LNCAP (cell line): ENCODE data around the gene EPPIN.

Source experiments
- TF ChIP-seq, protein P1 (sequence below): fragments of 450-650 bp; IDR thresholded peaks from 2 replicates; pipeline ENCODE4 v1.5.1; 2017; ENCODE audit warnings: mild to moderate bottlenecking

The EPPIN gene

DNA sequence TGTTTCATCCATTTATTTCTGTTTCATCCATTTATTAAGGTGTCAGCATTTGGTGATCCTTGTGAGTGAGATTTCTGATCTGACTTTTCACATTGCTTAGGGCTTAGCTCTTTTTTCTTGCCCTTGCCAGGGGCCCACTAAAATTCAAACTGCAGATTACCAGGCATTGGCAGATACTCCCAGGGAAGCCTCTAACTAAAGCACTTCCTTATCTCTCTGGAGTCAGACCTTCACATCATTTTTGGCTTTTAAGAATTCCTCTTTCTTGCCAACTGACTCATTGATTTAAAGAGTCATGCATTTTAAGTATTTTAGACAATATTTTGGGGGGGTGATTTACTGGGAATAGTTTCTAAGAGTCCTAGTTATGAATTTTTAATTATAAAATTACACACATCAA is 34.5 kb upstream of the EPPIN start:
- TF ChIP-seq, protein P1, sequence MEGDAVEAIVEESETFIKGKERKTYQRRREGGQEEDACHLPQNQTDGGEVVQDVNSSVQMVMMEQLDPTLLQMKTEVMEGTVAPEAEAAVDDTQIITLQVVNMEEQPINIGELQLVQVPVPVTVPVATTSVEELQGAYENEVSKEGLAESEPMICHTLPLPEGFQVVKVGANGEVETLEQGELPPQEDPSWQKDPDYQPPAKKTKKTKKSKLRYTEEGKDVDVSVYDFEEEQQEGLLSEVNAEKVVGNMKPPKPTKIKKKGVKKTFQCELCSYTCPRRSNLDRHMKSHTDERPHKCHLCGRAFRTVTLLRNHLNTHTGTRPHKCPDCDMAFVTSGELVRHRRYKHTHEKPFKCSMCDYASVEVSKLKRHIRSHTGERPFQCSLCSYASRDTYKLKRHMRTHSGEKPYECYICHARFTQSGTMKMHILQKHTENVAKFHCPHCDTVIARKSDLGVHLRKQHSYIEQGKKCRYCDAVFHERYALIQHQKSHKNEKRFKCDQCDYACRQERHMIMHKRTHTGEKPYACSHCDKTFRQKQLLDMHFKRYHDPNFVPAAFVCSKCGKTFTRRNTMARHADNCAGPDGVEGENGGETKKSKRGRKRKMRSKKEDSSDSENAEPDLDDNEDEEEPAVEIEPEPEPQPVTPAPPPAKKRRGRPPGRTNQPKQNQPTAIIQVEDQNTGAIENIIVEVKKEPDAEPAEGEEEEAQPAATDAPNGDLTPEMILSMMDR = no peak

DNA sequence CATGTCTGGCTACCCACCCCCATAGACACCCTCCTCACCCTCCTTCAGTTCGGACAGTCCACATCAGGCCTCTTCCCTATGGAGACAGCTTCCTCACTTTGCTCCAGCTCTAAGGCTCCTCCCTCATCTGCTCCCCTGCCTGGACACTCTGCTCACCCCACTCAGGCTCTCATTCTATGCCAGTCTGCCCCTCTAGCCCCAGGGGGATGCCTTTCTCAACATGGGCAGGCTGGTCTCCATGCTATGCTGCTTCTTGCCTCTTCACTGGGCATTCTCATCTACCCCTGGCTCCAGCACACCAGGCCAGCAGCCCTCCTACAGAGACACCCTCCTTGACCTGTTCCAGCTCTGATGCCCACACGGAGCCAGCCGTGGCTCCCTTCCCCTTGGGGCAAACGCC is 32.0 kb upstream of the EPPIN start, which contains the start of gene WFDC8:
TSS of gene WFDC8 (minus strand) at position 101 of the 400 bp plus-strand sequence. CDS start at position 64, 37 bp downstream.
- TF ChIP-seq, protein P1 = no peak

DNA sequence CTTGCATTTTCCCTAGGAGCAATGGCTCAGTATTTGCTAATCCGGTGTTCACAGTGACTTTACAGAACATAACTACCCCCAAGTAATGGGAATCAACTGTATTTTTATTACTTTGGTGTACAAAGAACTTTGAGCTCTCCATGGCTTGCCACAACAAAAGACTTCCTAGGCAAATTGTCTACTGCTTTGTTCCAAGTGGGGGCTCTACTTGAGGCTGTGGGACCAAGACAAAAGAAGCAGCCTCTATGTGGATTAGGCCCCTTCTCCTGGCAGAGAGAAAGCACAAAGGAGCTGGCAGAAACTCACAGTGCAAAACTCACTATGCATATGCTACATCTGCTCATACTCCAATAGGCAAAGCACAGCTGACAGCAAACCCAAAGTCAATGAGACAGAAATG is 31.0 kb upstream of the EPPIN start:
- TF ChIP-seq, protein P1 = no peak

DNA sequence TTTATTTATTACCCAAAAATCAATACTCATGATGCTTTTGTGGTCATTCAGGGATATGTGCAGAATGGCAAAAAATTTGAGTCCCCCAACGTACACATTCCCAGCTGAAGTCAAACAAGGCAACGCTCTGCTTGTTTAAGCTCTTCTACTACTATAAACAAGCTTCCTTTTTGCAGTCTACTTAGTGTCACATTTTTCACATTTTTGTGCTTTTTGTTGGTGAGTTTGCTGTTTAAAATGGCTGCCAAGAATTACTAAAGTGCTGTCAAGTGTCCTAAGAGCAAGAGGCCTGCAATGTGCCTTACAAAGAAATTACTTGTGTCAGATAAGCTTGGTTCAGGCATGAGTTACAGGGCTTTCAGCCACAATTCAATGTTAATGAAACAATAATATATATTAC is 29.8 kb upstream of the EPPIN start:
- TF ChIP-seq, protein P1 = no peak

DNA sequence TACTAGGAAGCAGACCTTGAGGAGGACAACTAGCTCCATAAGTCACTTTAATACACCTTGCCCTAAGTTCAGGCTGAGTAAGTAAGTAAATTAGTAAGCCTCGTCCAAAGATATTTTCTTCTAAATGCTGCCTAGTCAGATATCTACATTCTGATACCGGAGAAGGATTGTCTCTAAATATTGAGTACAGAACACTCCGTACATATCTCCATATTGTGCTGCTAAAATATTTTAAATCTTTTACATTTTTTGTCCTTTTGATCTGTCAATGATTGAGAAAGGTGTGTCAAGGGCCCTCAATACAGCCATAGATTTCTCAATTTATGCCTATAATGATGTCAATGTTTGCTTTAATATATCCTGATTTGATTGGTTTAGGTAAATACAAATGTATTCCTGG is 28.7 kb upstream of the EPPIN start:
- TF ChIP-seq, protein P1 = no peak

DNA sequence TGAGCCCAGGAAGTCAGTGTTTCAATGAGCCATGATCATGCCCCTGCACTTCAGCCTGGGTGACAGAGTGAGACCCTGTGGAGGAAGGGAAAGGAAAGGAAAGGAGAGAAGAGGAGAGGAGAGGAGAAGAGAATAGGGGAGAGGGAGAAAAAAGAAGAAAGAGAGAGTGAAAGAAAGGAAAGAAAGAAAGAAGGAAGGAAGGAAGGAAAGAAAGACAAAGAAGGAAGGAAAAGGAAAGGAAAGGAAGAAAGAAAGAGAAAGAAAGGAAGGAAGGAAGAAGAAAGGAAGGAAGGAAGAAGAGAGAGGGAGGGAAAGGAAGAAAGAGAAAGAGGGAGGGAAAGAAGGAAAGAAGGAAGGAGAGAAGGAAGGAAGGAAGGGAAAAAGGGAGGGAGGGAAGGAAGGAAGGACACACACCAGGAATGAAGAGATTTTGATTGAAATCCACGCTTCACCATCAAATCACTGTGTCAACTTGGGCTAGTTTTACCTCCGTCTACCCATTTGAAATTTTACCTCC is 17.6 kb upstream of the EPPIN start:
- TF ChIP-seq, protein P1 = no peak

DNA sequence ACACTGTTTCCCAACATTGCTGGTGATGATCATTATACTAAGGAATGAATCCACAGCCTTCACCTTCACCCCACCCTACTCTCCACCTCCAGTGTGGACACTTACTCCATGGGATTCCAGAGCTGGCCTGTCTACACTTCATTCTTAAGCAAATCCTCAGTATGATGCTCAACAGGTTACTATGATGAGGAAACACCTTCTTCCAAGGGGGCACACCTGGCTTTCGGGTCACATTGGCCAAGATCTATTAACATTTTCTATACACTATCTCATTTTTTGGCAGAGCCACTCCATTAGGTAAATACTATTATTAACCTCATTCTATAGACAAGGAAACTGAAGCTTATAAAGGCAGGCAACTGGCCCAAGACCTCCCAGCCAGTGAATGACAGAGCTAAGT is 8.0 kb upstream of the EPPIN start:
- TF ChIP-seq, protein P1 = no peak

DNA sequence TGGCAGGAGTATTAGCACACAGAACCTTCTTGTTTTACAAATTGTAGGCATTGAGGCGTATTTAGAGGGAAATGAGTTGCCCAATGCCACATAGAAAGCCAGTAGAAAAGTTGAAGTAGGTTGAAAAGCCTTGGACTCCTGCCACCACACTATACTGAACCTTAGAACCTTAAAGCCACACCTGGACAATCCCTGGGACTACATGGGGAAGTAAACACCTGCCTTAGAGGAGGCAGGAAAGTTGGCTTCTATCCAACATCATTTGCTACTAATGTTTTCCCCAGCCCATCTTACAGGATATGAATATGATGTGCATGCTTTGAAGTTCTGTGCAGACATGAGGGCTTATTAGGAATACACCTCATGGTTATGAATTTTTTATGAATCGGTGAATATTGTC is 5.3 kb upstream of the EPPIN start:
- TF ChIP-seq, protein P1 = no peak
